ENCODE results near the gene LACTB.

Gene LACTB

GRCh38 chr15:63090472-63090871 is 31.2 kb upstream of the LACTB start:
- no peak for DNase-seq (ENCODE audit: low read depth in 1 of 2, low spot score in 1 of 2)
- H3K27ac ChIP-seq (replicated peaks), result no peak overlapping the region
- H3K4me3 ChIP-seq (replicated peaks; ENCODE audit: insufficient read depth, low read length), result no peak overlapping the region
- TF ChIP-seq, protein P1, sequence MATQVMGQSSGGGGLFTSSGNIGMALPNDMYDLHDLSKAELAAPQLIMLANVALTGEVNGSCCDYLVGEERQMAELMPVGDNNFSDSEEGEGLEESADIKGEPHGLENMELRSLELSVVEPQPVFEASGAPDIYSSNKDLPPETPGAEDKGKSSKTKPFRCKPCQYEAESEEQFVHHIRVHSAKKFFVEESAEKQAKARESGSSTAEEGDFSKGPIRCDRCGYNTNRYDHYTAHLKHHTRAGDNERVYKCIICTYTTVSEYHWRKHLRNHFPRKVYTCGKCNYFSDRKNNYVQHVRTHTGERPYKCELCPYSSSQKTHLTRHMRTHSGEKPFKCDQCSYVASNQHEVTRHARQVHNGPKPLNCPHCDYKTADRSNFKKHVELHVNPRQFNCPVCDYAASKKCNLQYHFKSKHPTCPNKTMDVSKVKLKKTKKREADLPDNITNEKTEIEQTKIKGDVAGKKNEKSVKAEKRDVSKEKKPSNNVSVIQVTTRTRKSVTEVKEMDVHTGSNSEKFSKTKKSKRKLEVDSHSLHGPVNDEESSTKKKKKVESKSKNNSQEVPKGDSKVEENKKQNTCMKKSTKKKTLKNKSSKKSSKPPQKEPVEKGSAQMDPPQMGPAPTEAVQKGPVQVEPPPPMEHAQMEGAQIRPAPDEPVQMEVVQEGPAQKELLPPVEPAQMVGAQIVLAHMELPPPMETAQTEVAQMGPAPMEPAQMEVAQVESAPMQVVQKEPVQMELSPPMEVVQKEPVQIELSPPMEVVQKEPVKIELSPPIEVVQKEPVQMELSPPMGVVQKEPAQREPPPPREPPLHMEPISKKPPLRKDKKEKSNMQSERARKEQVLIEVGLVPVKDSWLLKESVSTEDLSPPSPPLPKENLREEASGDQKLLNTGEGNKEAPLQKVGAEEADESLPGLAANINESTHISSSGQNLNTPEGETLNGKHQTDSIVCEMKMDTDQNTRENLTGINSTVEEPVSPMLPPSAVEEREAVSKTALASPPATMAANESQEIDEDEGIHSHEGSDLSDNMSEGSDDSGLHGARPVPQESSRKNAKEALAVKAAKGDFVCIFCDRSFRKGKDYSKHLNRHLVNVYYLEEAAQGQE (IDR thresholded peaks at IDR 0.05; ENCODE audit: insufficient replicate concordance, low read depth), result no peak
- TF ChIP-seq SPI1 (IDR thresholded peaks at IDR 0.05; ENCODE audit: borderline replicate concordance, low read depth), result no peak
- TF ChIP-seq GABPA (IDR thresholded peaks at IDR 0.05; ENCODE audit: low read depth), result no peak
- no peak for TF ChIP-seq POLR2AphosphoS5 (IDR thresholded peaks at IDR 0.05; ENCODE audit: low read depth)
- TF ChIP-seq CTCF (IDR thresholded peaks at IDR 0.05; ENCODE audit: insufficient read depth, low read length), result no peak
- peaks cover 2% of the 10 kb centered on the region for H3K27me3 ChIP-seq (ENCODE audit: insufficient read depth, poor library complexity, severe bottlenecking)

DNA sequence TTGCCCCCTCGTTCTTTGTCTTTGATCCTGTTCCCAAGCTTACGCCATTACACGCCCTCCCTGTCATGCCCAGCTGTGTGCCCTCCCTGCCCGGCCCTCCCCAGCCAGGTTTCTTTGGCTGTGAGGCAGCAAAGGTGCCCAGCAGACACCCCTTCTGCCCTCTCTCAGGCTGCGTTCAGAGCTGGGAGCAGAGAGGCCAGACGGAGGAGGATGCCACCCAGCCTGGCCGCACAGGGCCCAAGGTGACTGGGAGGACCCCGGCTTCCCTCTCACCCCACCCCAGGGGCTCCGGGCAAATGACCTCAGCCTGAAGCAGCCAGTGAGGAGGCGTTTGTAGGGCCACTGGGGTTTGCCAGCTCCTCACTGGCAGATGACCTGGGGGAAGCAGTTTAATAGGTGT is 30.8 kb upstream of the LACTB start:
- no peak overlapping the region for H3K4me3 ChIP-seq (replicated peaks; ENCODE audit: insufficient read depth, low read length)
- no peak for TF ChIP-seq SPI1 (IDR thresholded peaks at IDR 0.05; ENCODE audit: borderline replicate concordance, low read depth)
- no peak for TF ChIP-seq GABPA (IDR thresholded peaks at IDR 0.05; ENCODE audit: low read depth)
- no peak for TF ChIP-seq POLR2AphosphoS5 (IDR thresholded peaks at IDR 0.05; ENCODE audit: low read depth)
- TF ChIP-seq, protein P1 (IDR thresholded peaks at IDR 0.05; ENCODE audit: insufficient replicate concordance, low read depth), result no peak
- no peak for TF ChIP-seq CTCF (IDR thresholded peaks at IDR 0.05; ENCODE audit: insufficient read depth, low read length)
- DNase-seq (ENCODE audit: low read depth in 1 of 2, low spot score in 1 of 2), result no peak
- H3K27ac ChIP-seq (replicated peaks), result no peak overlapping the region
- peaks cover under 1% of the 10 kb centered on the region for H3K27me3 ChIP-seq (ENCODE audit: insufficient read depth, poor library complexity, severe bottlenecking)

DNA sequence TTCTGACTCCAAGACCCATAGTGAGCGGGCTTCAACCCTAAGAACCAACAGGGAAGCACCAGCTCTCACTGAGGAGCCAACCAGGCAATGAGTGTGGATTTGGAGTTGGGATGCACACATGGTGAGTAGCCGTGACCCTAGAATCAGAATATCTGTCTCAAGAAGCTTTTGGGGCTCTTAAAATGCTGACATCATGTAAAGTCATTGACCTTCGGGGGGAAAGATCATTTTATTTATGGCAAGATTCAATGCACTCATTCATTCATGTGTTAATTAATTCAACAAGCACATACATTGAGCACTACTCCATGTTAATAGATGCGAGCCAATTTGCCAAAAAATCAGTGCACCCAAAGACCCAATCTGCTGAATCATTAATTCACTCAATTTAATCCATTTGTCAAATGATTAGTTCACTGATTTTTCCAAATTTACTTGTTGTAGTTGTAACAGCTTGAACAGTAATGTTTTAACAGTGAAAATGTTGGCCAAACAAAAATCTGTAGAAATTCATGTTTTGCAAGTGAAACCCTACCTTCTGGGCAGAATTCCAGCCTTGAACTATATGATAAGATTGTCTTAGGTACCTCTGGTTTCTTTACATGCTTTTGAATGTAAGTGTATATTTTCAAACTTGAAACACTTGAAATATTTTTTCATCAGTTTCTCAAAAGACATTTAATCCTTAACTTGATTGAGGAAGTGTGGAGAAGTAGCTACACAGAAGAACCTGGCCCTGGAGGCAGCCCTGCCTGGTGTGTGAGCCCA is 29.8 kb upstream of the LACTB start:
- TF ChIP-seq CTCF (IDR thresholded peaks at IDR 0.05; ENCODE audit: insufficient read depth, low read length) (no peak), GABPA (IDR thresholded peaks at IDR 0.05; ENCODE audit: low read depth) (no peak), POLR2AphosphoS5 (IDR thresholded peaks at IDR 0.05; ENCODE audit: low read depth) (no peak), SPI1 (IDR thresholded peaks at IDR 0.05; ENCODE audit: borderline replicate concordance, low read depth) (no peak)
- TF ChIP-seq, protein P1 (IDR thresholded peaks at IDR 0.05; ENCODE audit: insufficient replicate concordance, low read depth), result no peak
- Histone ChIP-seq H3K4me3 (replicated peaks; ENCODE audit: insufficient read depth, low read length) (no peak overlapping the region), H3K27me3 (ENCODE audit: insufficient read depth, poor library complexity, severe bottlenecking) (no peaks in the 10 kb centered on the region), H3K27ac (replicated peaks) (no peak overlapping the region)
- DNase-seq (ENCODE audit: low read depth in 1 of 2, low spot score in 1 of 2), result no peak

Data from HL-60 (cell line).